HepG2 (cell line): ENCODE data around the gene BTN1A1. TPM values are rescaled to one million over a fixed set of nuclear protein-coding genes. Genes with fewer than 3 reads are reported as not detected.

Source experiments
- AGO1 ChIP-seq: fragments of 200-400 bp; formaldehyde crosslinking; IDR thresholded peaks from 2 replicates; pipeline ENCODE4 v1.6.1; 2017; ENCODE audit warnings: mild to moderate bottlenecking, low read depth, low read length, moderate library complexity; ENCODE audit not compliant: poor library complexity, severe bottlenecking
- CHCHD3 ChIP-seq: sonication (generic); formaldehyde crosslinking; IDR thresholded peaks from 2 replicates; pipeline ENCODE4 v1.8.0; 2022; ENCODE audit warnings: mild to moderate bottlenecking, missing genetic modification reagents, moderate library complexity
- HOXA5 ChIP-seq: sonication (generic); formaldehyde crosslinking; IDR thresholded peaks from 2 replicates; pipeline ENCODE4 v1.4.0; 2020; ENCODE audit warnings: missing genetic modification reagents
- IRX3 ChIP-seq: sonication (generic); formaldehyde crosslinking; IDR thresholded peaks from 2 replicates; pipeline ENCODE4 v1.8.1; 2023; ENCODE audit warnings: mild to moderate bottlenecking, low read depth, missing genetic modification reagents, borderline replicate concordance
- MTA3 ChIP-seq: sonication (generic); formaldehyde crosslinking; IDR thresholded peaks from 2 replicates; pipeline ENCODE4 v1.4.0; 2020; ENCODE audit warnings: missing genetic modification reagents
- RAD21 ChIP-seq: fragments of 450-650 bp; formaldehyde crosslinking; IDR thresholded peaks from 2 replicates; pipeline ENCODE4 v1.5.0; 2020; ENCODE audit warnings: mild to moderate bottlenecking
- RFX5 ChIP-seq: IDR thresholded peaks from 2 replicates; pipeline ENCODE4 v1.6.1; 2011; ENCODE audit warnings: low read depth, low read length, improper control_type of control experiment
- ZBTB40 ChIP-seq, 2 experiments: fragments of 450-650 bp in 1 of 2; sonication (generic) in 1 of 2; formaldehyde crosslinking in 1 of 2; IDR thresholded peaks; 2 replicates each; pipeline versions ENCODE4 v1.6.1 to v1.8.0; 2016 to 2022; ENCODE audit warnings: antibody characterized with exemption in 1 of 2, mild to moderate bottlenecking in 1 of 2, missing genetic modification reagents in 1 of 2
- ZNF230 ChIP-seq: sonication (generic); formaldehyde crosslinking; IDR thresholded peaks from 2 replicates; pipeline ENCODE4 v1.4.0; 2020; ENCODE audit warnings: mild to moderate bottlenecking, missing genetic modification reagents
- ZNF343 ChIP-seq: sonication (generic); formaldehyde crosslinking; IDR thresholded peaks from 2 replicates; pipeline ENCODE4 v1.4.0; 2020; ENCODE audit warnings: mild to moderate bottlenecking, missing genetic modification reagents
- ZNF503 ChIP-seq: sonication (generic); formaldehyde crosslinking; IDR thresholded peaks from 2 replicates; pipeline ENCODE4 v1.4.0; 2020; ENCODE audit warnings: missing genetic modification reagents
- ZNF737 ChIP-seq: sonication (generic); formaldehyde crosslinking; IDR thresholded peaks from 2 replicates; pipeline ENCODE4 v1.5.0; 2020; ENCODE audit warnings: missing genetic modification reagents, mild to moderate bottlenecking, borderline replicate concordance
- ZNF850 ChIP-seq: sonication (generic); formaldehyde crosslinking; conservative IDR thresholded peaks from 2 replicates; pipeline ENCODE4 v1.9.0; 2021; ENCODE audit warnings: mild to moderate bottlenecking, missing genetic modification reagents
- polyA plus RNA-seq, 8 experiments: library from polyadenylated mRNA; depleted of rRNA in 3 of 8; stranded (reverse) in 7 of 8; unstranded in 1 of 8; fragments of >200 nt; fragmentation: Illumina TruSeq in 4 of 8; extraction: Trizol in 4 of 8; gene quantifications; 2 replicates each; pipeline versions ENCODE4 v1.2.1 to v1.2.3, GENCODE V29; 2011 to 2016; ENCODE audit warnings: low read depth in 4 of 8, missing spikeins in 1 of 8, mixed read lengths in 1 of 8; ENCODE audit not compliant: insufficient read depth in 1 of 8
- total RNA-seq, 5 experiments: library from RNA; depleted of rRNA; stranded (reverse); fragments of >200 nt; fragmentation: Illumina TruSeq; extraction: Trizol; gene quantifications; 2 replicates each; pipeline ENCODE4 v1.2.3, GENCODE V29; 2016; ENCODE audit warnings: low read depth in 1 of 5

The BTN1A1 gene
- total and polyA plus RNA-seq, 2 of the 13 experiments (the other 11 are each of a cell fraction or from before 2014, with no cell fraction given) = 0.04 TPM; not detected in 1

GRCh38 chr6:26532699-26533531 lies 32.8 kb downstream of the BTN1A1 start (continued):
- 0 out of 2 replicates have a peak, but pooled peaks have one; percentile 45 for TF ChIP-seq ZNF503 (CRISPR knock-in tag)
- no peak for TF ChIP-seq CHCHD3 (CRISPR knock-in tag)
- TF ChIP-seq RFX5 = no peak
- TF ChIP-seq RAD21 (CRISPR knock-in tag) = peak; percentile 26; the same call in 1 of the 2 replicates
- 0 out of 2 replicates have a peak, but pooled peaks have one; percentile 38 for TF ChIP-seq ZNF230 (CRISPR knock-in tag)
- 0 out of 2 replicates have a peak, but pooled peaks have one; percentile 51 for TF ChIP-seq ZNF850 (CRISPR knock-in tag)
- TF ChIP-seq ZNF737 (CRISPR knock-in tag) = no peak
- no peak for TF ChIP-seq ZNF343 (CRISPR knock-in tag)
- 0 out of 2 replicates have a peak, but pooled peaks have one; percentile 32 for TF ChIP-seq IRX3 (CRISPR knock-in tag)
- no peak for TF ChIP-seq ZBTB40 (IDR thresholded peaks at IDR 0.05)
- no peak for TF ChIP-seq ZBTB40 (CRISPR knock-in tag; IDR thresholded peaks at IDR 0.05)
- no peak for TF ChIP-seq MTA3
- no peak for TF ChIP-seq AGO1
- TF ChIP-seq HOXA5 = peak; percentile 91
